Heart right ventricle (tissue), 16 donors: ENCODE measurements around the gene TFE3. TPM values are rescaled to one million over a fixed set of nuclear protein-coding genes. Genes with fewer than 3 reads are reported as not detected.
A peak's percentile ranks its signal among the peaks of the same experiment; 100 is the strongest.

ENCODE experiments used
- ATAC-seq, 8 donors: fragments of 200-7000 bp; cut with Tn5 transposase; one replicate each; pipeline ENCODE4 v1.9.1; 2020; ENCODE audit warnings: mild to moderate bottlenecking in 8 of 8, moderate library complexity in 8 of 8, moderate number of reproducible peaks in 1 of 8
- DNase-seq, 2 donors: peaks; one replicate each; pipeline ENCODE4 v3.0.0-alpha.2; 2020
- H3K27ac ChIP-seq, 10 donors: fragments of 200-600 bp; sonication (generic) in 2 of 10; one replicate each; pipeline versions ENCODE4 v1.5.0 to v1.8.0; 2020 to 2022; ENCODE audit warnings: mild to moderate bottlenecking in 3 of 10
- H3K27me3 ChIP-seq, 7 donors: fragments of 200-600 bp; one replicate each; pipeline ENCODE4 v1.8.0; 2021 to 2022; ENCODE audit warnings: mild to moderate bottlenecking in 2 of 7
- H3K36me3 ChIP-seq, 9 donors: fragments of 200-600 bp; sonication (generic) in 1 of 9; one replicate each; pipeline versions ENCODE4 v1.5.0 to v1.8.0; 2020 to 2022; ENCODE audit warnings: mild to moderate bottlenecking in 2 of 9
- H3K4me1 ChIP-seq, 9 donors: fragments of 200-600 bp; sonication (generic) in 1 of 9; one replicate each; pipeline versions ENCODE4 v1.5.0 to v1.8.0; 2020 to 2022; ENCODE audit warnings: mild to moderate bottlenecking in 4 of 9
- H3K4me3 ChIP-seq, 10 donors: fragments of 200-600 bp; sonication (generic) in 2 of 10; one replicate each; pipeline versions ENCODE4 v1.5.0 to v1.8.0; 2020 to 2022; ENCODE audit warnings: mild to moderate bottlenecking in 7 of 10, moderate library complexity in 2 of 10
- H3K9me3 ChIP-seq, 11 donors: fragments of 200-600 bp in 10 of 11; sonication (generic) in 2 of 11; one replicate each; pipeline versions ENCODE4 v1.5.0 to v1.8.0; 2013 to 2022; ENCODE audit warnings: mild to moderate bottlenecking in 2 of 11, control low read depth in 1 of 11, moderate library complexity in 1 of 11
- WGBS, 2 donors: extraction: QIAGEN DNeasy Blood & Tissue Kit; methylation state at CpG; one replicate each; pipeline ENCODE4 v1.1.7; 2013; ENCODE audit warnings: inconsistent platforms in 1 of 2; 5-methylcytosine and 5-hydroxymethylcytosine counted together
- intact Hi-C, 10 donors: fragments of 100-400 bp; cut with DNase I; formaldehyde crosslinking; loops; one replicate each; pipeline versions ENCODE4 v1.11.1 to v1.14.2; 2022
- polyA plus RNA-seq, 2 donors: library from polyadenylated mRNA; stranded (reverse); fragments of 200-250 nt; gene quantifications; one replicate each; pipeline ENCODE4 v1.2.3, GENCODE V29; 2013
- total RNA-seq, 10 donors: library from RNA; stranded (reverse); fragmentation: NEBNext Ultra II Directional in 3 of 10; extraction: Animal tissue kit (Norgen Biotek cat#: 25700) in 3 of 10; gene quantifications; one replicate each; pipeline versions ENCODE4 v1.2.1 to v1.2.4, GENCODE V29; 2021 to 2023
- TF ChIP-seq, protein P1 (sequence below), 9 donors: fragments of 200-600 bp; sonication (generic) in 2 of 9; IDR thresholded peaks; one replicate each; pipeline versions ENCODE4 v1.5.0 to v1.8.0; 2021 to 2022; ENCODE audit warnings: antibody characterized with exemption in 9 of 9, mild to moderate bottlenecking in 5 of 9, moderate library complexity in 1 of 9
- donor health status: Arrhythmogenic right ventricular cardiomyopathy.
- donor health status: ischemic (EF 13 %, LVEDD 7.1; RV severe dilation, severe dysfunction).
- donor health status: healthy with polysubstance abuse.
- donor health status: DM: no; HTN: yes; CAD: no.
- donor health status: DM: no; HTN: no; CAD: no.
- donor health status: ischemic (EF 25% LVEDD 6.9; RV normal size, moderate dysfunction).
- donor health status: ischemic (EF 25% LVEDD 5.7; RV mildly dilated, moderate dysfunction).
- donor health status: healthy.
- donor health status: DM: yes; HTN: yes; CAD: no.
- donor health status: Ischemic cardiomyopathy.
- donor health status: ischemic (EF 35%, LVEDD 5.7; RV mildly dilated, moderate dysfunction).
- donor health status: nonischemic (EF 11% LVEDD 7.7; RV severe dilation, severe dysfunction).
- donor health status: DM: yes; HTN: yes; CAD: no.
- donor health status: PGD.
- donor health status: ischemic (EF 29% LVEDD 5.4; RV normal size, mild dysfunction).
- donor health status: nonischemic (EF 23%, LVEDD 6.1; RV moderate dilation, normal function).

The TFE3 gene
- total and polyA plus RNA-seq, 12 donors, result 13.8 to 34.8 (median 16.6) TPM

DNA sequence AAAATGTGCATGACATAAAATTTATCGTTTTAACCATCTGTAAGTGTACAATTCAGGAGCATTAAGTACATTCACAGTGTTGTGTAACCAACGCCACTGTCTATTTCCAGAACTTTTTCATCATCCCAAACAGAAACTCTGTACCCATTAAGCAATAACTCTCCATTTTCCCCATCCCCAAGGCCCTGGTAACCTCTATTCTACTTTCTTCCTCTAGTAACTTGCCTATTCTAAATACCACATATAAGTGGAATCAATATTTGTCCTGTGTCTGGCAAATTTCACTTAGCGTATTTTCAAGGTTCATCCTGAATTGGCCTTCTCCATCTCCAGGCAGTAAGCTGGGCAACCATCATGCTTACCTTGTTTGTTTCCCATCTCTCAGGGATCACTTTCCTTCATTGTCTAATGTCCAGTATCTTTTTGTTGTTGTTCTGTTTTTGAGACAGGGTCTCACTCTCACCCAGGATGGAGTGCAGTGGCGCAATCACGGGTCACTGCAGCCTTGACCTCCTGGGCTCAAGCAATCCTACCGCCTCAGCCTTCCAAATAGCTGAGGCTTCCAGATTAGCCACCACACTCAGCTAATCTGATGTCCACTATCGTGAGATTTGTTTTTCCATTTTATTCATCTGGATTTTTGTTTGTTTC, 23.4 kb downstream of the TFE3 start:
- H3K4me3 ChIP-seq, result no peak overlapping the region
- TF ChIP-seq, protein P1, sequence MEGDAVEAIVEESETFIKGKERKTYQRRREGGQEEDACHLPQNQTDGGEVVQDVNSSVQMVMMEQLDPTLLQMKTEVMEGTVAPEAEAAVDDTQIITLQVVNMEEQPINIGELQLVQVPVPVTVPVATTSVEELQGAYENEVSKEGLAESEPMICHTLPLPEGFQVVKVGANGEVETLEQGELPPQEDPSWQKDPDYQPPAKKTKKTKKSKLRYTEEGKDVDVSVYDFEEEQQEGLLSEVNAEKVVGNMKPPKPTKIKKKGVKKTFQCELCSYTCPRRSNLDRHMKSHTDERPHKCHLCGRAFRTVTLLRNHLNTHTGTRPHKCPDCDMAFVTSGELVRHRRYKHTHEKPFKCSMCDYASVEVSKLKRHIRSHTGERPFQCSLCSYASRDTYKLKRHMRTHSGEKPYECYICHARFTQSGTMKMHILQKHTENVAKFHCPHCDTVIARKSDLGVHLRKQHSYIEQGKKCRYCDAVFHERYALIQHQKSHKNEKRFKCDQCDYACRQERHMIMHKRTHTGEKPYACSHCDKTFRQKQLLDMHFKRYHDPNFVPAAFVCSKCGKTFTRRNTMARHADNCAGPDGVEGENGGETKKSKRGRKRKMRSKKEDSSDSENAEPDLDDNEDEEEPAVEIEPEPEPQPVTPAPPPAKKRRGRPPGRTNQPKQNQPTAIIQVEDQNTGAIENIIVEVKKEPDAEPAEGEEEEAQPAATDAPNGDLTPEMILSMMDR (IDR thresholded peaks at IDR 0.05), result no peak
- H3K27me3 ChIP-seq, result no peaks in the 10 kb centered on the region
- WGBS, 2 donors, result 89 to 90% methylated on average over 7 of the region's 7 CpGs
- intact Hi-C loops, result no loop called here
- no peaks in the 10 kb centered on the region for H3K4me1 ChIP-seq
- no peak overlapping the region for H3K27ac ChIP-seq
- H3K36me3 ChIP-seq, result peaks cover 0 to 5% (median 0%) of the 10 kb centered on the region in 9 donors
- no peaks in the 10 kb centered on the region for H3K9me3 ChIP-seq
- ATAC-seq (no peak), DNase-seq (no peak)

DNA sequence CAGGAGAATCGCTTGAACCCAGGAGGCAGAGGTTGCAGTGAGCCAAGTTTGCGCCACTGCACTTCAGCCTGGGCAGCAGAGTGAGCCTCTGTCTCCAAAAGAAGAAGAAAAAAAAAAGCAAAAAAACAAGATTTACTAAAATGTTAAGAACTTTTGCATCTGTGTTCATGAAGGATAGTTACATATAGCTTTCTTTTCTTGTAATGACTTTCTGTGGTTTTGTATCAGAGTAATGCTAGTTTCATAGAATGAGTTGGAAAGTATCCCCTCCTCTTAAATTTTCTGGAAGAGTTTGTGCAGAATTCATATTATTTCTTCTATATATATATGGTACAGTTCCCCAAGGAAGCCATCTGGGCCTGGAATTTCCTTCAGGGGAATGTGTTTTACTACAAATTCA, 24.1 kb downstream of the TFE3 start:
- no peaks in the 10 kb centered on the region for H3K4me1 ChIP-seq
- intact Hi-C loops, result no loop called here
- H3K27me3 ChIP-seq, result no peaks in the 10 kb centered on the region
- H3K4me3 ChIP-seq, result no peak overlapping the region
- no peaks in the 10 kb centered on the region for H3K36me3 ChIP-seq
- 97% methylated on average over 2 of the region's 2 CpGs for WGBS, 2 donors
- no peaks in the 10 kb centered on the region for H3K9me3 ChIP-seq
- H3K27ac ChIP-seq, result no peak overlapping the region
- DNase-seq, result no peak
- TF ChIP-seq, protein P1 (IDR thresholded peaks at IDR 0.05), result no peak
- no peak for ATAC-seq

DNA sequence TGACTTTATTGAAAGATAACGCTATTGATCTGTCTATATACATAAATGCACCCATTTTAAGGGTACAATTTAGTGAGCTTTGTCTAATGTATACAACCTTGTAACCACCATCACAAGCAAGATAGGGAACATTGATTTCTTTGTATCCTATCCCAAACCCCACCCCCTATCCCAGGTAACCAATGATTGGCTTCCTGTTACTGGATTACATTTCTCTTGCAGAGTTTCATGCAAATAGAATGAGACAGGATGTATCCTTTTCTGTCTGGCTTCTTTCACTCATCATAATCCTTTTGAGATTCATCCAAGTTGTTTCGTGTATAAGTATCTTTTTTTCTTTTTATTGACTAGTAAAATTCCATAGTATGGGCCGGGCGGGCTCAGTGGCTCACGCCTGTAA, 39.5 kb downstream of the TFE3 start:
- no peak for DNase-seq
- TF ChIP-seq, protein P1 (IDR thresholded peaks at IDR 0.05), result no peak
- H3K36me3 ChIP-seq, result peaks cover 0 to 6% (median 0%) of the 10 kb centered on the region in 9 donors
- no peak overlapping the region for H3K4me3 ChIP-seq
- no peak overlapping the region for H3K27ac ChIP-seq
- no peak for ATAC-seq
- no peaks in the 10 kb centered on the region for H3K9me3 ChIP-seq
- peaks cover 0 to 9% (median 0%) of the 10 kb centered on the region in 9 donors for H3K4me1 ChIP-seq
- WGBS, 2 donors, result 83 to 88% methylated on average over 5 of the region's 5 CpGs
- intact Hi-C loops, result loop anchor here in 5 of 10 donors (2.0 to 5.0 kb wide), 4 partner anchors 34 to 41 kb away; partner anchors contain the start of gene TFE3 (in 3 of the 5)
- H3K27me3 ChIP-seq, result no peaks in the 10 kb centered on the region

DNA sequence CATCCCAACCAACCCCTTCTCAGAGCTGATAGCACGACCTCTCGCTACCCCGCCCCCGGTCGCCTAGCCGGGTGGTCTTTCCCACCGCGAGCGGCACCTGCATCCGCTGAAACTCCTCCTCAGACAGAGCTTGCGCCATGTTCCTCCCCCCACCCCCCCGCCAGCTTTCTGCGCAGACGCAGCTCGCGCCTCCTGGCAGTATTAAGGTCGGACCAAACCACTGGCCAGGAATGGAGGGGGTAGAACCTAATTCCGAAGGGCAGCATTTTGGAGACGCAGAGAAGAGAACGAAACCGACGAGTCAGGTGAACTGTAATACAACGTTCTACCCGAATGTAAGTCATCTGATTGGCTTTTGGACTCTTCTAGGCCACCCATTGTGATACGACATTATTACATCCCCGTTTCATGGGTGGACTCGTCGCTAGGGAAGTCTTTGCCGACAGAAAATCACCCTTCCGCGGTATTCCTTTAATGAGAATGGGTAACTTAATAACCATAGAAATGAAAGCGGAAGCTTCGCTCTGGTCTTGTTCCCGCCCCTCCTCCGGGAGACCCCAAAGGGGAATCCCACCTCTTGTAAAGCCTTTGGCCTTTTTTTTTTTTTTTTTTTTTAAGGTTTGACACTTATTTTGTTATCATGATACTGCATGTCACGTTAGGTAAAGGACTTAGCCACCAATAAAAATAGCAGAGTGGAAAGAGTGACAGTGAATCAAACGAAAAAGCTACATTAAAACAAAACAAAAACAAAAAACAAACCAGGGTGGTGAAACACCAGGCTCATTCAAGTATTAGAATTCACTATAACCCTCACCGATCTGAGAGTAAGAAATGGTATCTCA, 40.8 kb downstream of the TFE3 start, which contains the start of gene GRIPAP1:
TSS of gene GRIPAP1 (minus strand) at position 174 of the 845 bp plus-strand sequence. CDS start at position 139, 35 bp downstream.
- DNase-seq, result peak; percentile 66 to 74
- Histone ChIP-seq H3K9me3 (no peaks in the 10 kb centered on the region), H3K27me3 (no peaks in the 10 kb centered on the region), H3K36me3 (peaks cover 0 to 20% (median 0%) of the 10 kb centered on the region in 9 donors), H3K4me1 (peaks cover 0 to 9% (median 0%) of the 10 kb centered on the region in 9 donors), H3K4me3 (peak within 1 kb of the TSS; percentile 47 to 82 (median 75)), H3K27ac (peak within 1 kb of the TSS; percentile 35 to 94 (median 84))
- TF ChIP-seq, protein P1 (IDR thresholded peaks at IDR 0.05), result no peak
- WGBS, 2 donors, result 1 to 2% methylated on average over 38 of the region's 38 CpGs
- ATAC-seq, result peak; percentile 88 to 98 (median 94)
- intact Hi-C loops, result loop anchor here in 5 of 10 donors (1.0 to 5.0 kb wide), 5 partner anchors 35 to 41 kb away; partner anchors contain the start of gene TFE3 (in 4 of the 5)
